Tibial nerve (tissue), 3 donors: Measurements from ENCODE around the gene ICA1.

Experiments used
- CTCF ChIP-seq, 5 experiments: fragments of 200-600 bp in 3 of 5; fragments of 450-650 bp in 2 of 5; sonication (generic) in 3 of 5; IDR thresholded peaks; one replicate each; pipeline ENCODE4 v1.5.1; 2016 to 2019; ENCODE audit warnings: antibody characterized with exemption in 5 of 5, mild to moderate bottlenecking in 3 of 5, moderate library complexity in 2 of 5
- POLR2A ChIP-seq, 2 donors: fragments of 450-650 bp; IDR thresholded peaks; one replicate each; pipeline ENCODE4 v1.6.1; 2017; ENCODE audit warnings: antibody characterized with exemption in 2 of 2, mild to moderate bottlenecking in 2 of 2, moderate library complexity in 2 of 2

- TF ChIP-seq POLR2A (IDR thresholded peaks at IDR 0.05): no peak
- no peak for TF ChIP-seq CTCF (IDR thresholded peaks at IDR 0.05)
Observed at GRCh38 chr7:8259586-8260222, 2.3 kb downstream of the ICA1 start.
